Glomerular visceral epithelial cell (primary cell): ENCODE results near the gene BMP6.

Experiments used
- DNase-seq: peaks from one replicate; pipeline ENCODE4 v3.0.0-alpha.2; 2016; ENCODE audit errors: extremely low spot score

Gene BMP6

DNA sequence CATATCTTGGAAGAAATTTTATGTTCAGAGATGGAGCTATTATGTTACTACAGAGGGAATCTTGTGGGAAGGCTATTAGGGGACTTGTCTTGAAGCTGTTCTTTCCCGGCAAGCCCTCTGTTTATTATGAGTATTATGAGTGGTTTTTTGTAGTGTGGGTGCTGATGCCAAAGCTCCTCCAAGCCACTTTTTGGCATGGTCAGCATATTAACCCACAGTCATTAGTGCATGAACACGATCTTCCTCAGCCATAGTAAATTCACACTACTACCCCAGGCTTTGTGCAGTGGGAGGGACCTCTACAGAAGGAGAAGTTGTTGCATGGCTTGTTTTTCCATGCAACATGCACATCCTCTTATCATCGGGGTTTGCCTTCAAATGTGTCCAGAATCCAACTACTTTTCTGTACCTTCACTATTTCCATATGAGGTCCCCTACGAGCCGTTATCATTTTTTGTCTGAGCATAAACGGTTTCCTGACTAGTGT lies 6.5 kb upstream of the BMP6 start:
- DNase-seq: no peak

DNA sequence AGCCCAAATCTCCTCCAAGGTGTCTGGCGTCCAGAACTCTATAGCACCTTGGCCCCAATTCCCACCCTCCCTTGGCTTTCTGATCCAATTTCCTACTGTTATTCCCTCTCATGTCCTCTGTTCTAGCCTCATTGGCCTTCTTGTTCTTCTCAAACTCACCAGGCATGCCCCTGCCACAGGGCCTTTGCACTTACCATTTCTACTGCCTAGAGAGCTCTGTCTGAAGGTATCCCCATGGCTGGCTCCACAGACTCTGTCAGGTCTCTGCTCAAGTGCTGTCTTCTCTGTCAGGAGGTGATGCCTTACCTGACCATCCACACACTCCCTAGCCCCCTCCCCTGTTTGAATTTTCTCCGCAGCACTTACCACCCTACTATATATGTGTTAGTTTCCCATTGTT lies 5.6 kb upstream of the BMP6 start:
- no peak for DNase-seq

- peak; percentile 25 for DNase-seq
Observed at GRCh38 chr6:7721649-7722048, 4.2 kb upstream of the BMP6 start.

- peak; percentile 80 for DNase-seq
Observed at GRCh38 chr6:7723041-7723447, 2.9 kb upstream of the BMP6 start.

DNA sequence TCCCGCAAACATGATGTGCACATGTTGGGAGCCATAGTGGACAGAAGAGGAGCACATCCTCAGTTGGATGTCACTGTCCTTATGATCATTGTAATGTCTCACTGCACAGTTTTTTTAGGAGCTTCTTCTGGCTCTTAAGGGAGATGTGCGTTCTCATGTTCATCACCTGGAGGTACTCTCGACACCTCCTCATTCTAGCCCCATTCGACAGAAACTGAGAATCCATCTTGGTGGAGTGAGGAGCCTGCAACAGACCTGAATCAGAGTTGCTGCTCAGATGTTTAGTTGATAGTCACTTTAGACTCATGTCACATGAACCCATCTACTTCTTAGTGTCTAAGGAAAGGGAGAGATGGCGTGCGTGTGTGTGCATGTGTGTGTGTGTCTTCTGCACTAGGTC lies 2.3 kb upstream of the BMP6 start:
- DNase-seq: no peak

DNA sequence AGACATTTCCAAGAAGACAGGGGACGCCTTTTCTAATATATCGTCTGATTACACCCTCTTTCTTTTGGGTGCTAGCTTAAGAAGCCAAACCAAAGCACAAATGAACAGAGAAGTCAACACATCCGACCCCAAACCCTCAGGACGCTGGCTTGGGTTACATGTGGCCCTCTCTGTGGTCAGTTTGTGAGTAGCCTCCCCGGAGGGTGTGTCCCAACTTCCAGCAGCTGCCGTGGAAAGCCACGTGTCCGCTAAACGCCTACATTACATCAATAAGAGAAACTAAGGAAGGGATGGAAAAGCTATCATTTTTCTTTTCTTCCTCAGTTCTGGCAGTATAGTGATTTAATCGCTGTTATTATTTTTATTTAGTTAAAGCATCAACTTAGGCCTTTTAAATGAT lies 487 bp upstream of the BMP6 start:
- no peak for DNase-seq

- no peak for DNase-seq
Observed at GRCh38 chr6:7726416-7727085, 652 bp downstream of the BMP6 start.

- DNase-seq: no peak
Observed at GRCh38 chr6:7727086-7727945, 1.4 kb downstream of the BMP6 start.

- DNase-seq: no peak
Observed at GRCh38 chr6:7727946-7728854, 2.3 kb downstream of the BMP6 start.

DNA sequence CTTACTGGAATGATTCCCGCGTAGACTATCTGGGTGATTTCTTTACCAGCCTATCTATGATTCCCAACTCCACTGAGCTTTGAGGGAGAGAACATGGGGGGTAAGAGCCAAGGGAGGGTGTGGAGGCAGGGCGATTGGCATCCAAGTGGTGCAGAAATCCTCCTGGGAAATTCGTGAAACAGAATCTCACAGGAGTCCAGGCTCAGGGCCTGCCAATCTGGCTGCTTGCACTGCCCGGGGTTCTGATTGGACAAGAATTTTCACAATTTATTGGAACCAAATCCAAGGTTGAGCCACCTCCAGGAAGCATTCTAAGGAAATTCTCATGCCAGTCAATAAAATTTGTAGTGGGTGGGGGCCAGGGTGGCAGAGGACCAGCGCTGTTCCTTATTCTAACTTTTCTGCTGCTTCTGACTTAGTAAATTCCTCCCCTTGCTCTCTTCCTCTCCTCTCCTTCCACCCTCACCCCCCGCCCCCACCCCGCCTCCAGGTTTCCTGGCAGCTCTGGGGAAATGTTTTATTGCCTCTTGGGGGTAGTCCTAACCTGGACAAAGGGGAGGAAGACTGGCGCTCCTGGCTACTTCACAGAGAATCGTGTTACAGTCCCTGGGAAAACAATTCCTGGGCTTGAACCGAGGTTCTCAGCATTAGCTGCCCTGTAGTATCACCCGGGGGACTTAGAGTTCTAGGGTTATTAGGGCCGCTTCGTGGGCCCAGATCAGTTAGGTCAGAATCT lies 3.1 kb downstream of the BMP6 start:
- DNase-seq: no peak

- DNase-seq: no peak
Observed at GRCh38 chr6:7730001-7730783, 4.3 kb downstream of the BMP6 start.

GRCh38 chr6:7730784-7731227 lies 4.9 kb downstream of the BMP6 start:
- peak; percentile 50 for DNase-seq

DNA sequence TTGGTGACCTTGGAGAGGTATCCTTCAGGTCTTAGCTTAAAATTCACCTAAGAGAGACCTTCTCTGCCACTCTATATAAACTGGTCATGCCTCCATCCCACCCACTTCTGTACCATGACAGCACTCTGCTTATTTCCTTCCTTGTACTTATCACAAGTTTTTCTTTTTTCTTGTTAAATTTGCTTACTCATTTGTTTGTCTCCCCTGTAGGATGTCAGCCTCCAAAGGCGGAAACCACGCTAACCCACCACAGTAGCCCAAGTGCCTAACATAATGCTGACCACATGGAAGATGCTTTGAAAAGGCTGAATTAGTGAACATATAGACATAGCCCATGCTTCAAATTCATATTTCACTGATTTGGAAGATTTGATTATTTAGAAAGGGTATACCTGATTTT lies 5.4 kb downstream of the BMP6 start:
- no peak for DNase-seq

DNA sequence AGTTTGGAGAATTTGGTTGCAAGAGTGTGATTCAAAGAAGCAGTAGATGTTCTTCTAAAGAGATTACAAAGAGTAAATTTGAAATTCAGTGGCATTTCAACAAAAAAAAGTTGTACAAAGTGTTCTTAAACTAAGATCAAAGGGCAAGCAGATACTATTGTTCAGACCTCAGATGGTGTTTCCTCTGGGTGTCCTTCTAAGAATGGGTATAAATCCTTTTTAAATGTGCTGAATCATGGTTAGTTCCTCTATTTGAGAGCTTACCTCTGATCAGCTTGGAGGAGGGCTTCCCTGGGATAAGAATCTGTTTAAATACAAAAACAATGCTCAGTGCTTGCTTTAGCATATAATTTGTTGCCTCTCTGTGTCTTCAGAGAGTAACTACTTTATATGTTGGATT lies 6.3 kb downstream of the BMP6 start:
- no peak for DNase-seq

GRCh38 chr6:7734707-7735383 lies 8.9 kb downstream of the BMP6 start:
- no peak for DNase-seq

GRCh38 chr6:7737106-7737505 lies 11.2 kb downstream of the BMP6 start:
- DNase-seq: no peak

GRCh38 chr6:7737867-7738266 lies 12.0 kb downstream of the BMP6 start:
- DNase-seq: no peak

- no peak for DNase-seq
Observed at GRCh38 chr6:7742223-7742785, 16.4 kb downstream of the BMP6 start.

DNA sequence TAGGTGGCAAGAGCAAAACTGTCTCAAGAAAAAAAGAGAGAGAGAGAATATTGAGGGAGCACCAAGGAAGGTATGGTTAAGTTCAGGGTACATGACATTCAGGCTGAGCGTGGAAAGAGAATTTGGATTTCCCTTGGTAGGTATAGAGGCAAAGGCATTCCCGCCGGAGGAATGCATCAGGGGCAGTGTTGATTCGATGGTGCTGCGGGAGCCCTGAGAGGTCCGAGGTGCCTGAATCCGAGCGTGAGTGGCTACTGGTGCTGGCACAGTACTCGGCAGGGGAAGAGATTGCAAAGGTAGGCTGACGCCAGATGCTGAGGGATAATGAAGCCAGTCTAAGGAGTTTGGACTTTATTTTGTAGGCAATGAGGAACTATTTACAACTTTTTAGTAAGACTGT lies 20.0 kb downstream of the BMP6 start:
- no peak for DNase-seq

- DNase-seq: no peak
Observed at GRCh38 chr6:7747016-7747415, 21.1 kb downstream of the BMP6 start.
